Ovary (tissue), 3 donors: ENCODE results near the gene CROCC2.

Source experiments
- CTCF ChIP-seq, 3 donors: fragments of 450-650 bp in 2 of 3; fragments of 200-600 bp in 1 of 3; IDR thresholded peaks; one replicate each; pipeline versions ENCODE4 v1.5.1 to v1.8.0; 2016 to 2022; ENCODE audit warnings: antibody characterized with exemption in 3 of 3, mild to moderate bottlenecking in 1 of 3
- POLR2A ChIP-seq: fragments of 450-650 bp; IDR thresholded peaks from one replicate; pipeline ENCODE4 v1.6.1; 2017; ENCODE audit warnings: antibody characterized with exemption, mild to moderate bottlenecking, moderate library complexity
- donor health status: DM: no; HTN: no; CAD: no.

- no peak for TF ChIP-seq CTCF (IDR thresholded peaks at IDR 0.05)
- TF ChIP-seq POLR2A = no peak
Observed at GRCh38 chr2:240994171-240994896, 88.2 kb downstream of the CROCC2 start.
